Uterus (tissue), 4 donors: ENCODE measurements around the gene S100A10. TPM values are rescaled to one million over a fixed set of nuclear protein-coding genes. Genes with fewer than 3 reads are reported as not detected.

Source experiments
- DNase-seq, 2 donors: peaks; one replicate each; pipeline ENCODE4 v3.0.0-alpha.2; 2019 to 2020
- H3K27ac ChIP-seq, 2 donors: fragments of 200-600 bp; sonication (generic); 1 replicate in 1 of 2; 2 replicates in 1 of 2; pipeline ENCODE4 v1.5.1; 2016 to 2018
- H3K27me3 ChIP-seq, 2 donors: fragments of 200-600 bp; sonication (generic); one replicate each; pipeline ENCODE4 v1.5.1; 2018 to 2019; ENCODE audit warnings: control low read depth in 1 of 2
- H3K36me3 ChIP-seq, 2 donors: fragments of 200-600 bp; sonication (generic); one replicate each; pipeline ENCODE4 v1.5.1; 2019; ENCODE audit warnings: control low read depth in 1 of 2
- H3K4me1 ChIP-seq, 2 donors: fragments of 200-600 bp; sonication (generic); one replicate each; pipeline ENCODE4 v1.5.1; 2018 to 2019; ENCODE audit warnings: control low read depth in 1 of 2
- H3K4me3 ChIP-seq, 2 donors: fragments of 200-600 bp; sonication (generic); 1 replicate in 1 of 2; 2 replicates in 1 of 2; pipeline ENCODE4 v1.5.1; 2018 to 2019; ENCODE audit warnings: mild to moderate bottlenecking in 1 of 2
- H3K9me3 ChIP-seq, 2 donors: fragments of 200-600 bp; sonication (generic); one replicate each; pipeline ENCODE4 v1.5.1; 2019; ENCODE audit warnings: control low read depth in 1 of 2
- POLR2A ChIP-seq, 2 donors: fragments of 450-650 bp; IDR thresholded peaks; one replicate each; pipeline ENCODE4 v1.6.1; 2016; ENCODE audit warnings: antibody characterized with exemption in 2 of 2, mild to moderate bottlenecking in 1 of 2, moderate library complexity in 1 of 2
- intact Hi-C: fragments of 100-400 bp; cut with DNase I; formaldehyde crosslinking; loops from one replicate; pipeline ENCODE4 v1.15.1; 2023; ENCODE audit warnings: low total_unique reads
- total RNA-seq, 4 donors: library from RNA; depleted of rRNA in 3 of 4; stranded (reverse); fragments of >200 nt in 3 of 4; gene quantifications; one replicate each; pipeline versions ENCODE4 v1.1.0 to v1.2.4, GENCODE V29; 2014 to 2023
- TF ChIP-seq, protein P1 (sequence below), 4 experiments: fragments of 200-600 bp in 2 of 4; fragments of 450-650 bp in 2 of 4; sonication (generic) in 2 of 4; IDR thresholded peaks; one replicate each; pipeline ENCODE4 v1.5.1; 2016 to 2019; ENCODE audit warnings: antibody characterized with exemption in 4 of 4, mild to moderate bottlenecking in 2 of 4, moderate library complexity in 1 of 4
- donor health status: DM: yes; HTN: yes; CAD: no.

S100A10 gene
- total RNA-seq, 4 donors from 2014 or later = 21.8 to 189 (median 34.6) TPM

GRCh38 chr1:151970128-151970527 is 23.5 kb downstream of the S100A10 start:
- no peaks in the 10 kb centered on the region for H3K36me3 ChIP-seq
- DNase-seq = no peak
- H3K27ac ChIP-seq = no peak overlapping the region
- no peak overlapping the region for H3K4me3 ChIP-seq
- H3K4me1 ChIP-seq = peaks cover 0 to 3% of the 10 kb centered on the region in 2 donors
- no peaks in the 10 kb centered on the region for H3K27me3 ChIP-seq
- intact Hi-C loops = no loop called here
- H3K9me3 ChIP-seq = no peaks in the 10 kb centered on the region
- TF ChIP-seq, protein P1, sequence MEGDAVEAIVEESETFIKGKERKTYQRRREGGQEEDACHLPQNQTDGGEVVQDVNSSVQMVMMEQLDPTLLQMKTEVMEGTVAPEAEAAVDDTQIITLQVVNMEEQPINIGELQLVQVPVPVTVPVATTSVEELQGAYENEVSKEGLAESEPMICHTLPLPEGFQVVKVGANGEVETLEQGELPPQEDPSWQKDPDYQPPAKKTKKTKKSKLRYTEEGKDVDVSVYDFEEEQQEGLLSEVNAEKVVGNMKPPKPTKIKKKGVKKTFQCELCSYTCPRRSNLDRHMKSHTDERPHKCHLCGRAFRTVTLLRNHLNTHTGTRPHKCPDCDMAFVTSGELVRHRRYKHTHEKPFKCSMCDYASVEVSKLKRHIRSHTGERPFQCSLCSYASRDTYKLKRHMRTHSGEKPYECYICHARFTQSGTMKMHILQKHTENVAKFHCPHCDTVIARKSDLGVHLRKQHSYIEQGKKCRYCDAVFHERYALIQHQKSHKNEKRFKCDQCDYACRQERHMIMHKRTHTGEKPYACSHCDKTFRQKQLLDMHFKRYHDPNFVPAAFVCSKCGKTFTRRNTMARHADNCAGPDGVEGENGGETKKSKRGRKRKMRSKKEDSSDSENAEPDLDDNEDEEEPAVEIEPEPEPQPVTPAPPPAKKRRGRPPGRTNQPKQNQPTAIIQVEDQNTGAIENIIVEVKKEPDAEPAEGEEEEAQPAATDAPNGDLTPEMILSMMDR (IDR thresholded peaks at IDR 0.05) = no peak
- TF ChIP-seq POLR2A (IDR thresholded peaks at IDR 0.05) = no peak

GRCh38 chr1:151968791-151969399 is 24.8 kb downstream of the S100A10 start:
- H3K27me3 ChIP-seq = no peaks in the 10 kb centered on the region
- intact Hi-C loops = no loop called here
- peaks cover 0 to 3% of the 10 kb centered on the region in 2 donors for H3K4me1 ChIP-seq
- H3K27ac ChIP-seq = no peak overlapping the region
- no peaks in the 10 kb centered on the region for H3K36me3 ChIP-seq
- TF ChIP-seq, protein P1 (IDR thresholded peaks at IDR 0.05) = no peak
- TF ChIP-seq POLR2A (IDR thresholded peaks at IDR 0.05) = no peak
- no peak overlapping the region for H3K4me3 ChIP-seq
- H3K9me3 ChIP-seq = no peaks in the 10 kb centered on the region
- no peak for DNase-seq

DNA sequence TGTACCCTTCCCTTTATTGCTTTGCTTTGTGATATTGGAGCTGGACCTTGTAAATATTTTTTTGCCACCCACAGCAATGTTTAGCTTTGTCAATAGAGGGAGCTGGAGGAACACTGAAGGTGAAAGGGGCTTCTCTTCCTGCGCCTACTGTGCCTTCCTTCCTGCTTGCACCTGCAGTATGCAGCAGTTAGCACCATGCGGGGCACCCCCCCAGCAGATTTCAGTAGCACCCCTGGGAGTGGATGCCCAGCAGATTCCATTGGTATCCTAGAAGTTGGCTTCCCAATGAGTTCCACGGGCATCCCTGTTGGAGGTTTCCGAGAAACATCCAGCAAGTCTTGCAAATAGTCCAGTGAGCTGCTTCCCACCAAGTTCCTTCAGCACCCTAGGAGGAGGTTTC is 25.6 kb downstream of the S100A10 start:
- Histone ChIP-seq H3K4me1 (peaks cover 0 to 3% of the 10 kb centered on the region in 2 donors), H3K27ac (no peak overlapping the region), H3K9me3 (no peaks in the 10 kb centered on the region), H3K4me3 (no peak overlapping the region), H3K27me3 (no peaks in the 10 kb centered on the region), H3K36me3 (no peaks in the 10 kb centered on the region)
- intact Hi-C loops = no loop called here
- TF ChIP-seq POLR2A (IDR thresholded peaks at IDR 0.05) = no peak
- TF ChIP-seq, protein P1 (IDR thresholded peaks at IDR 0.05) = peak; percentile 41 to 65 (median 46)
- no peak for DNase-seq

- TF ChIP-seq, protein P1 (IDR thresholded peaks at IDR 0.05) = no peak
- no peak for TF ChIP-seq POLR2A (IDR thresholded peaks at IDR 0.05)
- Histone ChIP-seq H3K27me3 (no peaks in the 10 kb centered on the region), H3K4me3 (no peak overlapping the region)
Observed at GRCh38 chr1:151967091-151967490, 26.6 kb downstream of the S100A10 start.

DNA sequence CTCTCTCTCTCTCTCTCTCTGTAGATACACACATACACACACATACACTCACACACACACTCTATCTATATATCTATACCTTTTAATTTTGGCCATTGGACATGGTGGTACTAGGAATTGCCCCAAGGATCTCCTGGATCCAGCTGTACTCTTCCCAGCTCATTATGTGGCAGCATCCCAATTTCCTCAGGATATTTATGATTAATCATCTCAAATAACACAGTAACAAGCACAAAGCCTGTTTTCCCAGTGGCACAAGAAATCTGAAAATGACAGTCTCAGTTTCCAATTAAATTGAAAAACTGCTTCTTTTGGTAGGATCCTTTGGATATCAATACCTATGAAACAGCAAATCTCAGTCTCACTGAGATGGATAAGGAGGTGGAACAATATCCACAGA is 27.6 kb downstream of the S100A10 start:
- TF ChIP-seq, protein P1 (IDR thresholded peaks at IDR 0.05) = no peak
- TF ChIP-seq POLR2A (IDR thresholded peaks at IDR 0.05) = no peak
- Histone ChIP-seq H3K4me3 (no peak overlapping the region), H3K36me3 (no peaks in the 10 kb centered on the region), H3K4me1 (no peaks in the 10 kb centered on the region), H3K27me3 (no peaks in the 10 kb centered on the region), H3K27ac (no peak overlapping the region), H3K9me3 (no peaks in the 10 kb centered on the region)
- no peak for DNase-seq
- intact Hi-C loops = no loop called here

More at GRCh38 chr1:151967091-151967490, 26.6 kb downstream of the S100A10 start:
- Histone ChIP-seq H3K9me3 (no peaks in the 10 kb centered on the region), H3K36me3 (no peaks in the 10 kb centered on the region), H3K27ac (no peak overlapping the region), H3K4me1 (no peaks in the 10 kb centered on the region)
- intact Hi-C loops = no loop called here
- DNase-seq = no peak
